DND-41 (cell line): Measurements from ENCODE around the gene GNAT2.

Source experiments
- ATAC-seq: fragments of 200-7000 bp; cut with Tn5 transposase; 3 replicates; pipeline ENCODE4 v1.9.1; 2021; ENCODE audit warnings: low read depth; ENCODE audit not compliant: insufficient read depth
- DNase-seq: peaks from one replicate; pipeline ENCODE4 v3.0.0-alpha.2; 2020
- H2AFZ ChIP-seq: 2 replicates; pipeline ENCODE4 v1.6.0; 2012; ENCODE audit warnings: low read depth, low read length
- H3K27ac ChIP-seq: 2 replicates; pipeline ENCODE4 v1.5.1; 2012; ENCODE audit warnings: low read length, inconsistent platforms
- H3K27me3 ChIP-seq: fragments of 200-600 bp; sonication (generic); 2 replicates; pipeline ENCODE4 v1.6.0; 2012; ENCODE audit warnings: low read length, mild to moderate bottlenecking, inconsistent platforms; ENCODE audit not compliant: insufficient read depth, poor library complexity
- H3K36me3 ChIP-seq: 2 replicates; pipeline ENCODE4 v1.5.1; 2012; ENCODE audit warnings: low read length, inconsistent platforms; ENCODE audit not compliant: insufficient read depth
- H3K4me1 ChIP-seq: 2 replicates; pipeline ENCODE4 v1.5.1; 2012; ENCODE audit warnings: mild to moderate bottlenecking, low read length; ENCODE audit not compliant: insufficient read depth
- H3K4me2 ChIP-seq: 2 replicates; pipeline ENCODE4 v1.6.0; 2012; ENCODE audit warnings: mild to moderate bottlenecking, moderate library complexity, low read length, inconsistent platforms; ENCODE audit not compliant: insufficient read depth
- H3K4me3 ChIP-seq, 2 experiments: fragments of 200-600 bp in 1 of 2; shearing (Covaris generic) in 1 of 2; 2 replicates each; pipeline ENCODE4 v1.5.1; 2012 to 2016; ENCODE audit warnings: inconsistent platforms in 2 of 2, low read length in 2 of 2, mild to moderate bottlenecking in 2 of 2, low read depth in 1 of 2, moderate library complexity in 1 of 2
- H3K79me2 ChIP-seq: 2 replicates; pipeline ENCODE4 v1.6.0; 2012; ENCODE audit warnings: low read length, inconsistent platforms; ENCODE audit not compliant: insufficient read depth
- H3K9ac ChIP-seq: 2 replicates; pipeline ENCODE4 v1.6.0; 2012; ENCODE audit warnings: low read depth, mild to moderate bottlenecking, inconsistent platforms, low read length, moderate library complexity
- H3K9me3 ChIP-seq: 2 replicates; pipeline ENCODE4 v1.5.1; 2012; ENCODE audit warnings: low read length, moderate library complexity, mild to moderate bottlenecking, inconsistent platforms; ENCODE audit not compliant: insufficient read depth, severe bottlenecking
- H4K20me1 ChIP-seq: 2 replicates; pipeline ENCODE4 v1.6.0; 2012; ENCODE audit warnings: low read length; ENCODE audit not compliant: insufficient read depth
- EZH2 ChIP-seq: IDR thresholded peaks from 3 replicates; pipeline ENCODE4 v1.6.1; 2012; ENCODE audit warnings: borderline replicate concordance, low read depth, mild to moderate bottlenecking, moderate library complexity, low read length, inconsistent platforms; ENCODE audit not compliant: severe bottlenecking
- TF ChIP-seq, protein P1 (sequence below): IDR thresholded peaks from 2 replicates; pipeline ENCODE4 v1.5.1; 2012; ENCODE audit warnings: borderline replicate concordance, low read length, moderate library complexity, mild to moderate bottlenecking; ENCODE audit not compliant: poor library complexity, severe bottlenecking; ENCODE audit errors: extremely low read depth

The GNAT2 gene

GRCh38 chr1:109622895-109623294 is 3.5 kb upstream of the GNAT2 start:
- DNase-seq, result no peak
- peaks cover 41% of the 10 kb centered on the region for H3K4me1 ChIP-seq

GRCh38 chr1:109622137-109622892 is 2.9 kb upstream of the GNAT2 start:
- Histone ChIP-seq H3K36me3 (peaks cover 10% of the 10 kb centered on the region), H3K4me2 (peak overlapping the region; percentile 87), H4K20me1 (peaks cover 16% of the 10 kb centered on the region; the same call in 1 of the 2 replicates), H3K4me1 (peaks cover 41% of the 10 kb centered on the region), H3K9ac (peak overlapping the region; percentile 65; the same call in 1 of the 2 replicates), H3K9me3 (no peaks in the 10 kb centered on the region), H3K4me3 (no peak overlapping the region; a peak in 1 of 4 replicates), H3K27ac (0 out of 2 replicates have a peak overlapping the region, but pooled peaks have one; percentile 0), H2AFZ (no peak overlapping the region), H3K27me3 (no peaks in the 10 kb centered on the region), H3K79me2 (peaks cover 44% of the 10 kb centered on the region)
- no peak for TF ChIP-seq EZH2
- TF ChIP-seq, protein P1, sequence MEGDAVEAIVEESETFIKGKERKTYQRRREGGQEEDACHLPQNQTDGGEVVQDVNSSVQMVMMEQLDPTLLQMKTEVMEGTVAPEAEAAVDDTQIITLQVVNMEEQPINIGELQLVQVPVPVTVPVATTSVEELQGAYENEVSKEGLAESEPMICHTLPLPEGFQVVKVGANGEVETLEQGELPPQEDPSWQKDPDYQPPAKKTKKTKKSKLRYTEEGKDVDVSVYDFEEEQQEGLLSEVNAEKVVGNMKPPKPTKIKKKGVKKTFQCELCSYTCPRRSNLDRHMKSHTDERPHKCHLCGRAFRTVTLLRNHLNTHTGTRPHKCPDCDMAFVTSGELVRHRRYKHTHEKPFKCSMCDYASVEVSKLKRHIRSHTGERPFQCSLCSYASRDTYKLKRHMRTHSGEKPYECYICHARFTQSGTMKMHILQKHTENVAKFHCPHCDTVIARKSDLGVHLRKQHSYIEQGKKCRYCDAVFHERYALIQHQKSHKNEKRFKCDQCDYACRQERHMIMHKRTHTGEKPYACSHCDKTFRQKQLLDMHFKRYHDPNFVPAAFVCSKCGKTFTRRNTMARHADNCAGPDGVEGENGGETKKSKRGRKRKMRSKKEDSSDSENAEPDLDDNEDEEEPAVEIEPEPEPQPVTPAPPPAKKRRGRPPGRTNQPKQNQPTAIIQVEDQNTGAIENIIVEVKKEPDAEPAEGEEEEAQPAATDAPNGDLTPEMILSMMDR, result no peak
- no peak for ATAC-seq
- DNase-seq, result no peak

More at GRCh38 chr1:109622895-109623294, 3.5 kb upstream of the GNAT2 start:
- Histone ChIP-seq H3K9ac (no peak overlapping the region), H3K4me3 (no peak overlapping the region), H3K27me3 (no peaks in the 10 kb centered on the region), H2AFZ (no peak overlapping the region), H3K4me2 (no peak overlapping the region), H3K79me2 (peaks cover 44% of the 10 kb centered on the region), H3K27ac (no peak overlapping the region), H4K20me1 (peaks cover 16% of the 10 kb centered on the region; the same call in 1 of the 2 replicates), H3K9me3 (no peaks in the 10 kb centered on the region), H3K36me3 (peaks cover 15% of the 10 kb centered on the region)
- ATAC-seq, result no peak
- TF ChIP-seq, protein P1, result no peak
- TF ChIP-seq EZH2, result no peak

DNA sequence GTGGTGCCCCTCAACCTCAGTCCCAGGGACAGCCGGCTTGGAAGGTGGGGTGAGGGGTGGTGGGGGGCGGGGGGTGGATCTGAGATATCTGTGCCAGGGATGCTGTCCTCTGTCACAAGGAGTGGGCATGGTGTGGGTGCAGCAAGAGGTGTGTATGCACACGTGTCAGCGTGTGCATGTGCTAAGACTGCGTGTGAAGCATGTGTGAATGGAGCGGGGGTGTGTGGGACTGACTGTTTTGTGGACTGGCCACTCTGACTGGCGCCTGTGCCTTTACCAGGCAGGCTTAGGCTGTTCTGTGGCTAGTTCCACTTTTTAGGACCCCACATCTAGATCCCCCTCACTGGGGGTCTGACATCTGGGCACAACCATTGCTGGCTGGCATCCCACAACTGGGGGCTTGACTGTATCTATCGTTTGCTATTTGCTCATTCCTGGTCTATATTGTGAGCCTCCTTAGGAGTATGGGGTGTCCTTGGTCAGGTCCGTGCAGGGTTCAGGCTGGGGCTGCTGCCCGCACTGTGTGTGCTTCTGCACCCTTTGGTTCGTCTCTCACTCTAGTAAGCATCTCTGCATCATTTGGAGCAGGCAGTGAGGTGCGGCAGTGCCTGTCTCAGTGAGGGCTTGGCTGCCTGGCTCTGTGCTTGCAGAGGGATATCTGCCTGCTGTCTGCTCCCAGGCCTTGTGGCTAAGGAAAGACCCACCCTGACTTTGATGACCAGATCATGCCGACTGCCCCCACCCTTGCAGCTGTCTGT is 2.1 kb upstream of the GNAT2 start:
- Histone ChIP-seq H3K9me3 (no peaks in the 10 kb centered on the region), H3K9ac (peak overlapping the region; percentile 65), H3K4me2 (peak overlapping the region; percentile 87), H3K79me2 (peaks cover 44% of the 10 kb centered on the region), H3K4me3 (peak overlapping the region; percentile 35 to 75; a peak in 3 of 4 replicates), H2AFZ (peak overlapping the region; percentile 69; the same call in 1 of the 2 replicates), H3K4me1 (peaks cover 41% of the 10 kb centered on the region), H3K36me3 (peaks cover 2% of the 10 kb centered on the region; the same call in 1 of the 2 replicates), H4K20me1 (peaks cover 16% of the 10 kb centered on the region; the same call in 1 of the 2 replicates), H3K27ac (peak overlapping the region; percentile 65), H3K27me3 (no peaks in the 10 kb centered on the region)
- DNase-seq, result no peak
- ATAC-seq, result no peak
- TF ChIP-seq, protein P1, result no peak
- TF ChIP-seq EZH2, result no peak
